GM21576 (cell line): ENCODE results near the gene MBD6.

Experiments used
- ATAC-seq: cut with Tn5 transposase; IDR thresholded peaks from one replicate; pipeline ENCODE4 v1.9.1; 2021; ENCODE audit warnings: mild to moderate bottlenecking, moderate library complexity; ENCODE audit not compliant: unreplicated experiment

MBD6 gene

DNA sequence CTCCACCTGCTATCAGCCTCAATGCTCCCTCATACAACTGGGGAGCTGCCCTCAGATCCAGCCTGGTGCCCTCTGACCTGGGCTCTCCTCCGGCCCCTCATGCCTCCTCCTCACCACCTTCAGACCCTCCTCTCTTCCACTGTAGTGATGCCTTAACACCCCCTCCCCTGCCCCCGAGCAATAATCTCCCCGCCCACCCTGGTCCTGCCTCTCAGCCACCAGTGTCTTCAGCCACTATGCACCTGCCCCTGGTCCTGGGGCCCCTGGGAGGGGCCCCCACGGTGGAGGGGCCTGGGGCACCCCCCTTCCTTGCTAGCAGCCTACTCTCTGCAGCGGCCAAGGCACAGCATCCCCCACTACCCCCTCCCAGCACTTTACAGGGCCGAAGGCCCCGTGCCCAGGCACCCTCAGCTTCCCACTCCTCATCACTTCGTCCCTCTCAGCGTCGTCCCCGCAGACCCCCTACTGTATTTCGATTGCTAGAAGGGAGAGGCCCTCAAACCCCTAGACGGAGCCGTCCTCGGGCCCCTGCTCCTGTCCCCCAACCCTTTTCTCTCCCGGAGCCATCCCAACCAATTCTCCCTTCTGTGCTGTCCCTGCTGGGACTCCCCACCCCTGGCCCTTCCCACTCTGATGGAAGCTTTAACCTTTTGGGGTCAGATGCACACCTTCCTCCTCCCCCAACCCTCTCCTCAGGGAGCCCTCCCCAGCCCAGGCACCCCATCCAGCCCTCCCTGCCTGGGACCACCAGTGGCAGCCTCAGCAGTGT lies 3.2 kb downstream of the MBD6 start:
- no peak for ATAC-seq

DNA sequence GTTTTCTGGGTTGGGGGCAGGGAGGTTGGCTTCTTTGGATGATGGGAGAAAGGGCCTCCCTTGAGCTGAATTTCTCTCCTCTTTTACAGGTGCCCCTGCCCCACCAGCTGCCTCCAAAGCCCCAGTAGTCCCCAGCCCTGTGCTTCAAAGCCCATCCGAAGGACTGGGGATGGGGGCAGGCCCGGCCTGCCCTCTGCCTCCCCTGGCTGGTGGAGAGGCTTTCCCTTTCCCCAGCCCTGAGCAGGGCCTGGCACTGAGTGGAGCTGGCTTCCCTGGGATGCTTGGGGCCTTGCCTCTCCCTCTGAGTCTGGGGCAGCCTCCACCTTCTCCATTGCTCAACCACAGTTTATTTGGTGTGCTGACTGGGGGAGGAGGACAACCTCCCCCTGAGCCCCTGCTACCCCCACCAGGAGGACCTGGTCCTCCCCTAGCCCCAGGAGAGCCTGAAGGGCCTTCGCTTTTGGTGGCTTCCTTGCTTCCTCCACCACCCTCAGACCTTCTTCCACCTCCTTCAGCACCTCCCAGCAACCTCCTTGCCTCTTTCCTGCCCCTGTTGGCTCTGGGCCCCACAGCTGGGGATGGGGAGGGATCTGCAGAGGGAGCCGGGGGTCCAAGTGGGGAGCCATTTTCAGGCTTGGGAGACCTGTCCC lies 4.0 kb downstream of the MBD6 start:
- no peak for ATAC-seq

DNA sequence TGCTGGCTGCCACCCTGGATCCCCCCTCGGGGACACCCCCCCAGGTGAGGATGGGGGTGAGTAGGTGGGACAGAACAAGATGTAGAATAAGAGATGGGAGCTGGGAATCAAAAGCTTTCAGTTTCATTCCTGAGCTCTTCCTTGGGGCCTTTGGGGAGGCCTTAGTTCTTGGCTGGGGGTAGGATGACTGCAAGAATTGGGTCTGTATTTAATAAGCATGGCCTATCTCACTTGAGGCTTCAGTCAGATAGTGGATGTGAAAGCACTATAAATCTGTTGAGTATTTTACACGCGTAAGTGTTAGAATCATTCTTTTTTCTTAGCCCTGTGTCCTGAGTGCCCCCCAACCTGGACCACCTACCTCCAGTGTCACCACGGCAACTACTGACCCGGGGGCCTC lies 4.6 kb downstream of the MBD6 start:
- ATAC-seq: no peak

DNA sequence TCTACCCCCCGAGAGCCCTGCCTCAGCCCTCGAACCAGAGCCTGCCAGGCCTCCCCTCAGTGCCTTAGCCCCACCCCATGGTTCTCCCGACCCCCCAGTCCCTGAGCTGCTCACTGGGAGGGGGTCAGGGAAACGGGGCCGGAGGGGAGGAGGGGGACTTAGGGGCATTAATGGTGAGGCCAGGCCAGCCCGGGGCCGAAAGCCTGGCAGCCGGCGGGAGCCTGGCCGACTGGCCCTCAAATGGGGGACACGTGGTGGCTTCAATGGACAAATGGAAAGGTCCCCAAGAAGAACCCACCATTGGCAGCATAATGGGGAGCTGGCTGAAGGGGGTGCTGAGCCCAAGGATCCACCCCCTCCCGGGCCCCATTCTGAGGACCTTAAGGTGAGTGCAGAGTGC lies 5.6 kb downstream of the MBD6 start:
- ATAC-seq: no peak

DNA sequence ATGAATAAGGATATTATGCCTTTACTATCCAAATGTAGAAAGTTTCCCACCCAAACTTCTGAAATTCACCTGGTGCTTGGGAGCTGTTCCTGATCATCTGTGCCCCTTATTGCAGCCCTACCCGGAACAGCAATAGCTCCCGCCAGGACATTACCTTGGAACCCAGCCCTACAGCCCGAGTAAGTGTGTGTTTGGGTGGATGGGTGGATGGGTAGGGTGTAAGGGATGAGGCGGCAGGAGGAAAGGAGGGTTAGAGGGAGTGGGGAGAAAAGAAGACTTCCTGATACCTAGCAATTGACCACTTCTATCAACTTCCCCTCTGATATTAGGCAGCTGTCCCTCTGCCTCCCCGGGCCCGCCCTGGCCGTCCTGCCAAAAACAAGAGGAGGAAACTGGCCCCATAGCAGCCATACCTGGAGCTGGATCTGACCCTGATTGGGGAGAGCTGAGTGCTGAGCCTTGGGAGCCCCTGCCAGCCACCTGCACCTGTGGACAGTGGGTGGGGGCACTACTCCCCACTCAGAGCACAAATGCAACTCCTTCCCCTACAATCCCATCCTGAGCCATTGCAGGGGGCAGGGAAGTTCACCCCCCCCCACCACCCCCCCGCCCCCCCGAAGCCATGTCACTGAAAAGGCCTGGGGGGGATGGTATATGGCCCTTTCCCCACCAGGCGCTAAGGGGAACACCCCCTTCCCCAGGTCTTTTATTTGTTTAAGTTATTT lies 6.4 kb downstream of the MBD6 start:
- ATAC-seq: no peak

DNA sequence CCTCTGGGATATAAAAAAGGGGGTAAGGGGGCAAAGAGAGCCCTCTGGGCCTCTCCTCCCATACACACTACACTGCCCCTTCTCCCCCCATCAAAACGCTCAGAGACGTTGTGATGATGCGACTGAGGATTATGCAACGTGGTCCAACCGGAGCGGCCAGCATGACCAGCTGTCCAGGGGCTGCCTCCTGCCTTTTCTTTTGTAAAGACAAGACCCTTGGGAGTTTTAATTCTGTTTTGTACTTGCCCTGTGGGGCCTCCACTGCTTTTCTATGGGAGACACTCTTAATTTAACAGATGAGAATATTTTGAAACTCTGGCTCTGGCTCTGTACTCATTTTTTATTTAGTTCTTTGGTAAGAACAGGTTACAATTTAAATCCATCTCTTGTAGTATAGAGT lies 7.2 kb downstream of the MBD6 start:
- no peak for ATAC-seq

DNA sequence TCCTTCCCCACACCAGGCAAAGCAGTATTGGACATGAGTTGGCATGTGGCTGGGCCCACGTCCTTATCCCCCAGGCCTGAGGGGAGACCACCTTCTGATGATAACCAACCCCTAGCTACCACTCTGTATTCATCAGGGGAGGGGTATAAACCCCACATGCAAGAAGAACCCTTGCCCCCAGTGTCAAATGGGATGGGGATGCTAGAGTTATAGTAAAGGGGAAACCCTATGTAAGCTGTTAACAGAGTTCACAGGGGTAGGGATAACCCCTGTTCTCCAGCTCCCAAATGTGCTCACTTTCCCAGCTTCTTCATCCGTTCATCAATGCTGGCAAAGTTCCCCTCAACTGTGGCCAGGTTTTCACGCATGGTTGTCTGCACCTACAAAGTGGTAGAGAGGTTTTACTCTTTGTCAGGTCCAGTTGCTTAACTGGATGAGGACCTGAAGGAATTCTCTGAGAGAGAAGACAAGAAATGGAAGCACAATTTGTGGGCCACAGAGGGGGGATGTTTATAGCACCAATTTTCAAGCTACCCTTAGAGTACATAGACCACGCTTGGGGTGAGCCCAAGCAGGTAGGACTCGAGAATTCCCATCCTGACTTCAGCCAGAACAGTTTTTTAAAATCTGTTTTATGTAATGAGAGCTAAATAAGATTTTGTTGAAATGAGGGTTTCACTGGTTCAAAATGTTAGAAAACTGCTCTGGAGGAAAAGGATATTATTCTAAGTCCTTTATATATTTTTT lies 7.9 kb downstream of the MBD6 start:
- no peak for ATAC-seq

DNA sequence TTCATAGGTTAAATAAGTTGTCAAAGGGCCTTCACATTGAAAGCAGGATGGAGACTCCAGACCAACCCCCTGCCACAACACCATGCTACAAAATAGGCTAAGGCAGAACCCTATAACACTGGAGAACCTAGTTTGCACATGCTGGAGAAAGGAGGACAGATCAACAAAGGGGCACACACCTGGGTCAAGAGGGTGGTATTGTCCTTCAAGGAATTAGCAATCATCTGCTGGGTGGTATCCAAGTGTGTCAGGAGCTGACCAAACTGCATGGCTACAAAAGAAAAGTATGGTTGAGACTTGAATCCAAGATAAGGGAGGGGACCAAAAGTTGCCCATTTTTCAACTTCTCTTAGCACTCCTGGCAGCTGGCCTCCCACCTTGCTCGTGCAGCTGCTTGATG lies 9.2 kb downstream of the MBD6 start:
- no peak for ATAC-seq

DNA sequence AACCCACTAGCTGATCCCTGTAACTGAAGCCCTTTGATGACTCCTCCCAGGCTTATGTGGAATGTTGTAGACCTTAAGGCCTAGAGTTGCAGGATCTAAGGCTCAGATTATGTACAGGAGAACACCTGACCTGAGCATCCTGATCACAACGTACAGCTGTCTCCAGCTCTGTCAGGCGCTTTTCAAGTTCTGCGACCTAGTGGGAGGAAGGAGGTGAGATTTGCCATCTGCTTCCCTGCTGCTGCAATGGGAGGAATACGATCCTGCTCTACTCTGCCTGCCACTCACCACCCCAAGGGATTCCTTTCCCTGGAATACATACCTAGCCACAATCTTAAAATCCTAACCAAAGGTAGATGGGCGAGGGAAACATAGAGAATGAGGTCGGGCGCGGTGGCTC lies 10.5 kb downstream of the MBD6 start:
- no peak for ATAC-seq

DNA sequence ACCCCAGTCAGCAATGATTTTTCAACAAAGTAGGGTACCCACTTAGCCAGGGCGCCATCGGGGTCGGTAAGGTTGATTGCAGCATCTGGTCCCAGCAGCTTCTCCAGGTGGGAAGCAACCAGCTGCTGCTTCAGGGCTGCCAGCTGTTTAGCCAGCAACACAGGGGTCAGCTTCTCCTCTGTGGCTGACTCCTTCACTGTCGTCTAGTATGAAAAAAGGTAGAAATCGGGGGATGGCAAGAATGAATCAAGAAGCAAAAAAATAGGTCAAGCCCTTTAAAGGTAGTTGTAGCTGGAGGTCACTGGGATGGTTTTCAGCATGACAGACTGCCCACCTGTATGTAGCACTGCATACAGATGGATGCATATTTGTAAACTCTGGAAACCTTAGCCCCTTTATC lies 11.6 kb downstream of the MBD6 start:
- ATAC-seq: no peak

DNA sequence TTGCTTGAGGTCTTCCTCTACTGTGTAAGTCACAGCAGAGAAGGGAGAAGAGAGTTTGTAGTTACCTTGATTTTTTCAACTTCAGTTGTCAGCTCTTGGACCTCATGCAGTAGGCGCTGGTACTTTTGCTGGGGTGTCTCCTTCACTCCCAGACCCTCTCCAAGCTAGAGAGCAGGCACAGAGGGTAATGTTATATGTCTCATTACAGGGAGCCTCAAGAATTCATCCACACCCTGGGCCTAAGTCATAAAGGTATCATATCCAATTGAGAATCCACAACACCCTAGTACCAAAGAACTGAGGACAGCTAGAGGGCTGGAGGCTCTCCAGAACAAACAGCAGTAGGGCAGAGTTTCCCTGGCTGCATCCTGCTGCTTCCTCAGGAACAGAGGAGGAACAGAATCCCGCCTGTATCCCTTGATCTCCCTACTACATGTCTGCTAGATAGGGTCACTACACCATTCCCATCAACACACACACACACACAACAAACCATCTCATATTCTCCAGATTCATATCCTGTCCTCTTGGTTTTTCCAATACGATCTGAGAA lies 12.4 kb downstream of the MBD6 start:
- ATAC-seq: no peak

DNA sequence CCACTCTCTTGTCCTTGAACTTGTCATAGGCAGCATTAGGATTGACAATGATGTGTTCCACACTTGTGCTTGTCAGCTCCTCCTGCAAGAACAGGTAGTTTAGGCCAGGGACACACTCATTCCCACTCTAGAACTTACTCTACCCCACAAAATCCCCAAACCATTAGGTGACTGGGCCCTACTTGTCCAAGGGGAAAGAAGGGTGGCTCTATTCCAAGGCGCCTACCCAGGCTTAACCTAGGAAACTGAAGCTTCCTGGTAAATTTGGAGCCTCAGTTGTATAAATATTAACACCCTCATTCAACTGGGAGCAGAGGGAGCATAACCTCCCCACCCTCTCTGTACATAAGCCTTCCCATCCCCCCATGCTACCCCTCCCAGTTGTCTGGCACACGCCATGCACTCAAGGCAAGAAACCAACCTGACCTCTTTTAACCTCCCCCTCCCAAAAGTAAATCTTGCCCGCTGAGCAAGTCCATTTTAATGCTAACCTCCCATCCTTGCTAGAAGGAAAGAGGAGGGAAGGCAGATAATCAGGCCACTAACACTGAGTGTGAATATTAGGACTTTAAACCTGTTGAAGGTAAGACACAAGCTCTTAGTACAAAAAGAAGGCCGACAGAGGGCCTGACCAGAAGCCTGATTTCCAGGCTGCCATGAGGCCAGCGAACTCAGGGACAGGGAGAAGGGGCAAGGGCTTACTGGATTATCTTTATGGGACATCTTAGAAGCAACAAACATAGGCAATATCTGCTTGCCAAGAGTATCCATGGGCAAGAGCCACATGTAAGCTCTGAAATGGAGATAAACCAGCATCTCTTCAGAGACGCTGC lies 13.4 kb downstream of the MBD6 start:
- ATAC-seq: no peak

DNA sequence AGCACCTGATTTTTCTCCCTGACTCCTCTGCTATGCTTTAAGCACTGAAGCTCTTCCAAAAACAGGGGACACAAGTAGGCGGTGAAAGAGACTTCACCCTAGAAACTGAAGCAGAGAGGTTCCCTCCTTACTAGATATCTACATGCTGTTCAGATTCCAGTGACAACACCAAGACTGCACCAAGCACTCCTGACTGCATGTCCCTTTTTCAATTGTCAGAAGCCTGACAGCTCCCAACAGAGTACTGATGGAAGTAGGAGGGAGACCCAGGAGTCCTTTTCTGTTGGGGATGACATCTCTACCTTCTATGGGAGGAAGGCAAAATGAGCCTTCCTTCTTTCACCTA lies 13.9 kb downstream of the MBD6 start:
- no peak for ATAC-seq

DNA sequence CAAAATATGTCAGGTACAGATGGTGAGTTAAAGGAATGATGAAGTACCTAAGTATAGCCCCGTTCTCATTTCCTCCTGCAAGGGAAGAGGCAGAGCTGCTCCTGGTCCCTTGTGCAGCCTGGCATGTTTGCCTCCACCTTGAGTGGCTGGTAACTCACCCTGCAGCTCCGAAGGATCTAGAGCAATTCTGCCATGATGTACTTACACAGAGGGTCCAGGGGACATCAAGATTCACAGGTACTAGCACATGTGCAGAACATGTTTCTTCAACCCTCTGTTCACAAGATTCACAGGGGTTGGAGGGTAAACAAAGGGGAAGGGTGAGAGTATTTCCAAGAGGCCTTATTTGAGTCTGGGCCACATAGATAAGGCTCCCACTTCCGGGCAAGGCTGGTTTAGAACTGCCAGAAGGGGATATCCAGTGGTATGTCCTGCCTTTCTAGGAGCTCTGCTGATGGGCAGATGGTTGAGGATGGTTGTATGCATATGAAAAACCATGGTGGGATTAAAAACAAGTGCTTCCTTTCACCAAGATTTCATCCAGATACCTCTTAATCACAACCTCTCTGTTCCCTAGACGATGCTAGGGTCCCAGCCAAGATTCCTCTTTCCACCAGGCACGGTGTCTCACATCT lies 16.6 kb downstream of the MBD6 start:
- ATAC-seq: no peak

DNA sequence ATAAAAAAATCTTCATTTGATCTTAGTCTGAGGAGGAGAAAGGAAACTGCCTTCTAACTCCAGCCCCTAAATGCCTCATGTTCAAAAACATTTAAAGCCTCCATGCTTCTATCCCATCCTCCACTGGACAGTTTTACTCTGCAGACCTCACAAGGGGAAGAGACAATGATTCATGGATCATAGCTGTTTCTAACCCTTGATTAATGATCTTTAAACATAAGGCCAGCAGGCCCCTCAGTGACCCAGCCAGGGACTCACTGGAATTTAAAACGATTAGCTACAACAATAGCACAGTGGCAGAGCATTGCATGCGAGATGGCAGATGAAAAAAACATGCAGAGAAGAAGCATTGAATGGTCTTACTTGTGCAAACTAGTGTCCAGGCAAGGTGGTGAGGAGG lies 18.4 kb downstream of the MBD6 start:
- ATAC-seq: no peak

DNA sequence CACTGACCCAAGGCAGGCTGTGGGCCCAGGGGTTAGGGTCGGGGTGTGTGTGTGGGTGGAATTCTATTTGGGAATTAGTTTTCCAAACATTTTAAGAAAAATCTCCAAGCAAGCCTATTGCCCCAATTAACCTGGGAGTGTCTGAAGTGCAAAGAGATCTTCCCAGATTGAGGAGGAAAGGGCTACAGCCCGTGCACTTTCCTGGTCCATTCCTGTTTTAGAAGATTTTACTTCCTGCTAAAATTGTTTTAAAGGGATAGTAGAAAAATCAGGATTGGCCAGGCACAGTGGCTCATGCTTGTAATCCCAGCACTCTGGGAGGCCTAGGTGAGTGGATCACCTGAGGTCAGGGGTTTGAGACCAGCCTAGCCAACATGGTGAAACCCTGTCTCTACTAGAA lies 19.1 kb downstream of the MBD6 start:
- no peak for ATAC-seq

DNA sequence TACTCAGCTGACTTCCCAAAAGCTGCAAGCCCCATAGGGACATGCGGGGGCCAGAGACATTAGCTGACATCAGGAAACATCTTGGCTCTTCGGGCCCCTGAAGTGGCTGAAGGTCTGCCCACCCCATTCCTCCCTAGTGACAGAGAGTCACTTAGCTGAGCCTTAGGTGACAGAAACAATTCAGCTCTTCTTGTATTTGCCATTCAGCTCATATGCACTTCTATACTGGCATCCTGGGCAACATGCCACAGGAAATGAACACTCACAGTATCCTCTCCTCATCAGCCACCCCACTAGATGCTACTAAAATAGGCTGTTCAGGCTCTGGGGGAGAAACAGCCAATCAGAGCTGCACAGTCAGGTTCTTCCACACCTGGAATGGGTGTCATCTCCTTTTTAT lies 21.0 kb downstream of the MBD6 start:
- no peak for ATAC-seq

DNA sequence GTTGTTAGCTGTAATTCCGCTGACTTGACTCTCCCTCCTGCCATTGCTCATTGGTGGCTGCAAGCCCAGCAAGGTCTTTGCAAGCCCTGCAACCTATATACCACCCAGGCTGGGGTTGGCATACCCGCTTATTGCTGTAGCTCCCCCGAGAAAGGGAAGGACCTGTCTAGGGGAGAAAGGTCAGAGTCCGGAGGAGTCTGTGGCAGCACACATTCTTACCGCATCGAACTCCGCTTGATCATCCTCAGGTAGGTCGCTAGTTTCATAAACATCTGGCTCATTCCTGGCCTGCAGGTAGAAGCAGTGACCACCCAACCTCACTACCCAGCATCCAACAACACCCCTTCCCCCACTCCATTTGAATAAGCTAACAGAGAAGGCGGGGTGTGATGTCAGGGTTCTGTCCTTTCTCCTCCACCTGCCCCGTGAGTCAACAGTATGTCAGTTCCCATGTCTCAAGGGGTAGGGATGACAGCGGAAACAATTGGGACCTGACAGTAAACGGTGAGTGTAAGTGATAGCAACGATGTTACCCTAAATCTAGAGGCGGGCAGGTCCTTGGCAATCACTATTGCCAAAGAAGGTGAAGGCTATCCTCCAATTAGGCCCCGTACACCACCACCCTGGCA lies 23.3 kb downstream of the MBD6 start:
- no peak for ATAC-seq
